ENCODE results near the gene SLC4A1AP.

- TF ChIP-seq CTCF (IDR thresholded peaks at IDR 0.05) (no peak), POLR2A (IDR thresholded peaks at IDR 0.05) (no peak)
These were observed 40.7 kb downstream of the SLC4A1AP start for GRCh38 chr2:27704342-27704876.

Data from esophagus squamous epithelium (tissue), 4 donors.